C4-2B (cell line): ENCODE data around the gene ERICH6B.

Experiments used
- CTCF ChIP-seq: fragments of 450-650 bp; conservative IDR thresholded peaks from 2 replicates; pipeline ENCODE4 v1.5.1; 2017; ENCODE audit warnings: mild to moderate bottlenecking
- ZFX ChIP-seq: fragments of 450-650 bp; IDR thresholded peaks from 2 replicates; pipeline ENCODE4 v1.6.1; 2017

GRCh38 chr13:45500492-45501174 lies 114.9 kb downstream of the ERICH6B start:
- TF ChIP-seq CTCF (no peak), ZFX (no peak)
